H9 (cell line): ENCODE data around the gene ZNF385D. TPM values are rescaled to one million over a fixed set of nuclear protein-coding genes. Genes with fewer than 3 reads are reported as not detected.

Experiments
- DNase-seq: peaks from one replicate; pipeline ENCODE4 v3.0.0-alpha.2; 2017
- H2AFZ ChIP-seq: one replicate; pipeline ENCODE4 v1.6.1; 2013; ENCODE audit warnings: mild to moderate bottlenecking, low read length, control low read depth, moderate library complexity
- H2AK5ac ChIP-seq: 2 replicates; pipeline ENCODE4 v1.6.1; 2013; ENCODE audit warnings: low read length, control low read depth, mixed read lengths; ENCODE audit not compliant: insufficient read length
- H2BK120ac ChIP-seq: one replicate; pipeline ENCODE4 v1.6.1; 2013; ENCODE audit warnings: low read depth, mild to moderate bottlenecking, low read length, control low read depth, inconsistent platforms; ENCODE audit not compliant: poor library complexity, severe bottlenecking
- H2BK12ac ChIP-seq: 2 replicates; pipeline ENCODE4 v1.6.1; 2013; ENCODE audit warnings: low read length, control low read depth, mixed read lengths, low read depth; ENCODE audit not compliant: insufficient read length
- H2BK15ac ChIP-seq: 2 replicates; pipeline ENCODE4 v1.6.1; 2013; ENCODE audit warnings: low read depth, low read length, control low read depth
- H2BK20ac ChIP-seq: one replicate; pipeline ENCODE4 v1.6.1; 2013; ENCODE audit warnings: low read depth, mild to moderate bottlenecking, low read length, control low read depth, inconsistent platforms; ENCODE audit not compliant: poor library complexity, severe bottlenecking
- H2BK5ac ChIP-seq: 2 replicates; pipeline ENCODE4 v1.6.1; 2013; ENCODE audit warnings: low read length, control low read depth, mixed read lengths; ENCODE audit not compliant: insufficient read length
- H3K14ac ChIP-seq: 2 replicates; pipeline ENCODE4 v1.6.1; 2013; ENCODE audit warnings: low read length, control low read depth; ENCODE audit not compliant: insufficient read depth
- H3K18ac ChIP-seq: 2 replicates; pipeline ENCODE4 v1.6.1; 2013; ENCODE audit warnings: low read depth, mild to moderate bottlenecking, mixed read lengths, low read length, control low read depth; ENCODE audit not compliant: insufficient read length
- H3K23ac ChIP-seq: 2 replicates; pipeline ENCODE4 v1.6.1; 2013; ENCODE audit warnings: low read length, control low read depth, mixed read lengths, low read depth; ENCODE audit not compliant: insufficient read length
- H3K23me2 ChIP-seq: 2 replicates; pipeline ENCODE4 v1.6.1; 2013; ENCODE audit warnings: low read depth, mild to moderate bottlenecking, mixed read lengths, low read length, control low read depth; ENCODE audit not compliant: insufficient read length, poor library complexity, severe bottlenecking
- H3K27ac ChIP-seq: 2 replicates; pipeline ENCODE4 v1.5.1; 2013; ENCODE audit warnings: low read length, control low read depth, mixed read lengths, low read depth; ENCODE audit not compliant: insufficient read length
- H3K27me3 ChIP-seq: 2 replicates; pipeline ENCODE4 v1.6.1; 2013; ENCODE audit warnings: low read length, control low read depth, inconsistent platforms; ENCODE audit not compliant: insufficient read depth
- H3K4ac ChIP-seq: 2 replicates; pipeline ENCODE4 v1.6.1; 2013; ENCODE audit warnings: low read depth, mild to moderate bottlenecking, control low read depth, inconsistent platforms, low read length, moderate library complexity
- H3K4me1 ChIP-seq: 2 replicates; pipeline ENCODE4 v1.6.1; 2013; ENCODE audit warnings: low read length, control low read depth, inconsistent platforms; ENCODE audit not compliant: insufficient read depth
- H3K4me2 ChIP-seq: 2 replicates; pipeline ENCODE4 v1.6.1; 2013; ENCODE audit warnings: low read length, control low read depth, mixed read lengths; ENCODE audit not compliant: insufficient read length, insufficient read depth
- H3K56ac ChIP-seq: 2 replicates; pipeline ENCODE4 v1.6.1; 2013; ENCODE audit warnings: low read depth, mild to moderate bottlenecking, mixed read lengths, low read length, control low read depth; ENCODE audit not compliant: insufficient read length
- H3K79me1 ChIP-seq: 2 replicates; pipeline ENCODE4 v1.6.1; 2013; ENCODE audit warnings: low read depth, mild to moderate bottlenecking, moderate library complexity, low read length, control low read depth, inconsistent platforms; ENCODE audit not compliant: insufficient read depth, poor library complexity, severe bottlenecking
- H3K79me2 ChIP-seq: 2 replicates; pipeline ENCODE4 v1.6.1; 2013; ENCODE audit warnings: low read length, control low read depth, inconsistent platforms; ENCODE audit not compliant: insufficient read depth
- H3K9ac ChIP-seq: 2 replicates; pipeline ENCODE4 v1.6.1; 2013; ENCODE audit warnings: low read length, control low read depth, mixed read lengths; ENCODE audit not compliant: insufficient read length; ENCODE audit errors: extremely low read depth
- H3K9me3 ChIP-seq: one replicate; pipeline ENCODE4 v1.6.1; 2013; ENCODE audit warnings: low read depth, low read length, inconsistent platforms; ENCODE audit not compliant: control insufficient read depth
- H3T11ph ChIP-seq: one replicate; pipeline ENCODE4 v1.6.1; 2013; ENCODE audit warnings: mild to moderate bottlenecking, low read length, control low read depth, inconsistent platforms
- H4K20me1 ChIP-seq: one replicate; pipeline ENCODE4 v1.6.1; 2013; ENCODE audit not compliant: control insufficient read depth, insufficient read length, insufficient read depth
- H4K5ac ChIP-seq: 2 replicates; pipeline ENCODE4 v1.6.1; 2013; ENCODE audit warnings: low read depth, mild to moderate bottlenecking, mixed read lengths, low read length, control low read depth; ENCODE audit not compliant: insufficient read length
- H4K8ac ChIP-seq: replicated peaks from 2 replicates; pipeline ENCODE4 v1.6.1; 2013; ENCODE audit warnings: low read length, control low read depth, mixed read lengths, low read depth; ENCODE audit not compliant: insufficient read length
- H4K91ac ChIP-seq: 2 replicates; pipeline ENCODE4 v1.6.1; 2013; ENCODE audit warnings: low read depth, mild to moderate bottlenecking, moderate library complexity, mixed read lengths, low read length, control low read depth; ENCODE audit not compliant: insufficient read length
- H3K27ac Mint-ChIP-seq, 3 experiments: 2 replicates in 2 of 3; 3 replicates in 1 of 3; pipeline ENCODE4 v1.8.0; 2020 to 2021; ENCODE audit warnings: mixed read lengths in 3 of 3, mild to moderate bottlenecking in 1 of 3, moderate library complexity in 1 of 3
- H3K27me3 Mint-ChIP-seq: 2 replicates; pipeline ENCODE4 v1.8.0; 2021; ENCODE audit warnings: low read depth, mild to moderate bottlenecking, moderate library complexity, mixed read lengths
- H3K36me3 Mint-ChIP-seq, 3 experiments: 2 replicates in 2 of 3; 3 replicates in 1 of 3; pipeline ENCODE4 v1.8.0; 2020 to 2021; ENCODE audit warnings: low read depth in 3 of 3, mixed read lengths in 3 of 3; ENCODE audit not compliant: insufficient read depth in 1 of 3
- H3K4me1 Mint-ChIP-seq, 2 experiments: 2 replicates each; pipeline ENCODE4 v1.8.0; 2020; ENCODE audit warnings: mixed read lengths in 2 of 2
- H3K4me3 Mint-ChIP-seq, 2 experiments: 2 replicates in 1 of 2; 3 replicates in 1 of 2; pipeline ENCODE4 v1.8.0; 2020 to 2021; ENCODE audit warnings: mild to moderate bottlenecking in 2 of 2, mixed read lengths in 2 of 2, moderate library complexity in 1 of 2
- H3K9me3 Mint-ChIP-seq, 2 experiments: 2 replicates in 1 of 2; 3 replicates in 1 of 2; pipeline ENCODE4 v1.8.0; 2020; ENCODE audit warnings: mild to moderate bottlenecking in 2 of 2, mixed read lengths in 2 of 2, moderate library complexity in 1 of 2
- WGBS: extraction: QIAGEN DNeasy Blood & Tissue Kit; methylation state at CpG from one replicate; pipeline ENCODE4 v1.1.7; 2013; ENCODE audit warnings: missing lambda C conversion rate, low lambda C conversion rate, mixed read lengths; ENCODE audit not compliant: insufficient read length; ENCODE audit errors: extremely low coverage; 5-methylcytosine and 5-hydroxymethylcytosine counted together
- total RNA-seq: library from RNA; stranded (reverse); gene quantifications from 2 replicates; pipeline ENCODE4 v1.2.1, GENCODE V29; 2021
- TF ChIP-seq, protein P1 (sequence below): fragments of 200-600 bp; sonication (generic); conservative IDR thresholded peaks from 3 replicates; pipeline ENCODE4 v1.8.0; 2021; ENCODE audit warnings: antibody characterized with exemption, mild to moderate bottlenecking

The ZNF385D gene
- total RNA-seq, 1 experiment from 2014 or later, result 1.5 TPM

GRCh38 chr3:21791356-21791755 is 40.3 kb upstream of the ZNF385D start:
- Mint-ChIP-seq H3K36me3 (no peaks in the 10 kb centered on the region), H3K27me3 (no peaks in the 10 kb centered on the region), H3K4me3 (no peak overlapping the region), H3K9me3 (no peaks in the 10 kb centered on the region), H3K4me1 (peaks cover 8 to 20% of the 10 kb centered on the region in 2 experiments), H3K27ac (no peak overlapping the region)
- no peak overlapping the region for H3K56ac ChIP-seq
- no peak overlapping the region for H3K27ac ChIP-seq
- H3K23ac ChIP-seq, result no peak overlapping the region
- H2BK5ac ChIP-seq, result no peak overlapping the region
- H4K20me1 ChIP-seq, result no peaks in the 10 kb centered on the region
- no peak overlapping the region for H2BK15ac ChIP-seq
- no peak overlapping the region for H2AFZ ChIP-seq
- no peak overlapping the region for H2BK120ac ChIP-seq
- H3K14ac ChIP-seq, result no peak overlapping the region
- H3K27me3 ChIP-seq, result no peaks in the 10 kb centered on the region
- no peak overlapping the region for H3K4ac ChIP-seq
- no peaks in the 10 kb centered on the region for H3K79me1 ChIP-seq
- no peak overlapping the region for H2BK20ac ChIP-seq
- no peak overlapping the region for H4K91ac ChIP-seq
- DNase-seq, result no peak
- H3K4me1 ChIP-seq, result no peaks in the 10 kb centered on the region
- H4K5ac ChIP-seq, result no peak overlapping the region
- no peak overlapping the region for H3K4me2 ChIP-seq
- TF ChIP-seq, protein P1, sequence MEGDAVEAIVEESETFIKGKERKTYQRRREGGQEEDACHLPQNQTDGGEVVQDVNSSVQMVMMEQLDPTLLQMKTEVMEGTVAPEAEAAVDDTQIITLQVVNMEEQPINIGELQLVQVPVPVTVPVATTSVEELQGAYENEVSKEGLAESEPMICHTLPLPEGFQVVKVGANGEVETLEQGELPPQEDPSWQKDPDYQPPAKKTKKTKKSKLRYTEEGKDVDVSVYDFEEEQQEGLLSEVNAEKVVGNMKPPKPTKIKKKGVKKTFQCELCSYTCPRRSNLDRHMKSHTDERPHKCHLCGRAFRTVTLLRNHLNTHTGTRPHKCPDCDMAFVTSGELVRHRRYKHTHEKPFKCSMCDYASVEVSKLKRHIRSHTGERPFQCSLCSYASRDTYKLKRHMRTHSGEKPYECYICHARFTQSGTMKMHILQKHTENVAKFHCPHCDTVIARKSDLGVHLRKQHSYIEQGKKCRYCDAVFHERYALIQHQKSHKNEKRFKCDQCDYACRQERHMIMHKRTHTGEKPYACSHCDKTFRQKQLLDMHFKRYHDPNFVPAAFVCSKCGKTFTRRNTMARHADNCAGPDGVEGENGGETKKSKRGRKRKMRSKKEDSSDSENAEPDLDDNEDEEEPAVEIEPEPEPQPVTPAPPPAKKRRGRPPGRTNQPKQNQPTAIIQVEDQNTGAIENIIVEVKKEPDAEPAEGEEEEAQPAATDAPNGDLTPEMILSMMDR, result no peak
- WGBS, result no CpG with 5 or more reads among the region's 2 CpGs
- H2BK12ac ChIP-seq, result no peak overlapping the region
- no peaks in the 10 kb centered on the region for H3K23me2 ChIP-seq
- no peak overlapping the region for H3T11ph ChIP-seq
- no peak overlapping the region for H3K9ac ChIP-seq
- H3K9me3 ChIP-seq, result no peaks in the 10 kb centered on the region
- H3K79me2 ChIP-seq, result no peaks in the 10 kb centered on the region
- no peak overlapping the region for H4K8ac ChIP-seq
- H3K18ac ChIP-seq, result no peak overlapping the region
- no peak overlapping the region for H2AK5ac ChIP-seq
